ENCODE results near the gene DNAJA4.

DNAJA4 gene

GRCh38 chr15:78321041-78321570 is 56.7 kb downstream of the DNAJA4 start:
- H3K79me1 ChIP-seq (ENCODE audit: low read depth, low read length): no peaks in the 10 kb centered on the region
- peak overlapping the region; percentile 68 for H4K91ac ChIP-seq (ENCODE audit: low read depth, low read length, poor library complexity)
- no peaks in the 10 kb centered on the region for H3K36me3 ChIP-seq (replicated peaks in 1 of 2; ENCODE audit: control insufficient read depth in 2 of 2, insufficient read depth in 2 of 2, low read length in 2 of 2)
- H4K8ac ChIP-seq (ENCODE audit: low read depth, low read length): no peak overlapping the region
- no peak for DNase-seq (ENCODE audit: low spot score)
- H3K27ac ChIP-seq (replicated peaks; ENCODE audit: low read length): no peak overlapping the region
- no peak overlapping the region for H3K4ac ChIP-seq (ENCODE audit: low read length)
- peak overlapping the region; percentile 9 for H3K9ac ChIP-seq (ENCODE audit: low read depth, low read length, poor library complexity)
- no peak overlapping the region for H2BK12ac ChIP-seq (ENCODE audit: low read length)
- no peak overlapping the region for H3K4me2 ChIP-seq (ENCODE audit: insufficient read depth, low read length, poor library complexity, severe bottlenecking)
- H3K23ac ChIP-seq (ENCODE audit: low read depth, low read length, poor library complexity): no peak overlapping the region
- H2AFZ ChIP-seq (ENCODE audit: low read length): peak overlapping the region; percentile 40
- peaks cover 48 to 54% of the 10 kb centered on the region in 2 donors for H3K4me1 ChIP-seq (ENCODE audit: control insufficient read depth in 2 of 2, insufficient read depth in 1 of 2, low read depth in 1 of 2, low read length in 2 of 2)
- H3K14ac ChIP-seq (ENCODE audit: low read length): no peak overlapping the region
- H2BK120ac ChIP-seq (ENCODE audit: low read depth, low read length): peak overlapping the region; percentile 21
- no peak overlapping the region for H3K4me3 ChIP-seq (ENCODE audit: low read length in 2 of 2)
- no peak overlapping the region for H2BK15ac ChIP-seq (ENCODE audit: low read length)
- no peaks in the 10 kb centered on the region for H3K27me3 ChIP-seq (ENCODE audit: control insufficient read depth in 3 of 3, insufficient read depth in 3 of 3, low read depth in 1 of 3, low read length in 3 of 3)
- peak overlapping the region; percentile 79 for H2AK5ac ChIP-seq (ENCODE audit: low read depth, low read length)
- no peaks in the 10 kb centered on the region for H3K9me3 ChIP-seq (replicated peaks in 1 of 2; ENCODE audit: control insufficient read depth in 2 of 2, insufficient read depth in 1 of 2, low read depth in 1 of 2, low read length in 2 of 2)
- no CpG with 5 or more reads among the region's 17 CpGs for WGBS, 2 donors (ENCODE audit: extremely low coverage in 2 of 2, insufficient read length in 2 of 2, insufficient replicate concordance in 1 of 2)
- H3K18ac ChIP-seq (ENCODE audit: low read length): peak overlapping the region; percentile 94
- H2BK5ac ChIP-seq (ENCODE audit: low read length): no peak overlapping the region

DNA sequence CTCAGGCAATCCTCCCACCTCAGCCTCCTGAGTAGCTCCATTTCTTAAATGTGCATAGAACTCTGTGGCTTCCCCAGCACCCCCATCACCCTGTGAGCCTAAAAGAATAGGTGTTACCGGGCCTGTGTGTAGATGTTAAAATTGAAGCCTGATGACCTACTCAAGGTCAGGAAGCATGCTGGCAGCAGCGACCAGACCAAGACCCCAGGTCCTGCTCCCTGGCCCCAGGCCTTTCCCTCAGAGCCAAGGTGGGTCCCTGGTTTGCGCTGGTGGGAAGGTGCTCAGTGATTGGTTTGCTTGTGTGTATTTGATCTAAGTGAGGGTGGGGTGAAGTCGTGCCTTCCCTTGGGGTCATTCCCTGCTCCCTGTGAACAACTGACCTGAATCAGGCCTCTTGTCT is 57.4 kb downstream of the DNAJA4 start:
- WGBS, 2 donors (ENCODE audit: extremely low coverage in 2 of 2, insufficient read length in 2 of 2, insufficient replicate concordance in 1 of 2): no CpG with 5 or more reads among the region's 4 CpGs
- no peak overlapping the region for H3K23ac ChIP-seq (ENCODE audit: low read depth, low read length, poor library complexity)
- H2BK15ac ChIP-seq (ENCODE audit: low read length): peak overlapping the region; percentile 95
- no peak for DNase-seq (ENCODE audit: low spot score)
- H2BK5ac ChIP-seq (ENCODE audit: low read length): peak overlapping the region; percentile 46
- H4K91ac ChIP-seq (ENCODE audit: low read depth, low read length, poor library complexity): peak overlapping the region; percentile 89
- H3K79me1 ChIP-seq (ENCODE audit: low read depth, low read length): no peaks in the 10 kb centered on the region
- H3K4ac ChIP-seq (ENCODE audit: low read length): peak overlapping the region; percentile 54
- no peak overlapping the region for H3K27ac ChIP-seq (replicated peaks; ENCODE audit: low read length)
- H3K27me3 ChIP-seq (ENCODE audit: control insufficient read depth in 3 of 3, insufficient read depth in 3 of 3, low read depth in 1 of 3, low read length in 3 of 3): no peaks in the 10 kb centered on the region
- no peak overlapping the region for H4K8ac ChIP-seq (ENCODE audit: low read depth, low read length)
- H2AFZ ChIP-seq (ENCODE audit: low read length): peak overlapping the region; percentile 84
- H2BK120ac ChIP-seq (ENCODE audit: low read depth, low read length): peak overlapping the region; percentile 21
- peak overlapping the region; percentile 27 for H3K9ac ChIP-seq (ENCODE audit: low read depth, low read length, poor library complexity)
- H2AK5ac ChIP-seq (ENCODE audit: low read depth, low read length): peak overlapping the region; percentile 92
- H3K14ac ChIP-seq (ENCODE audit: low read length): peak overlapping the region; percentile 82
- peaks cover 41 to 48% of the 10 kb centered on the region in 2 donors for H3K4me1 ChIP-seq (ENCODE audit: control insufficient read depth in 2 of 2, insufficient read depth in 1 of 2, low read depth in 1 of 2, low read length in 2 of 2)
- H3K9me3 ChIP-seq (replicated peaks in 1 of 2; ENCODE audit: control insufficient read depth in 2 of 2, insufficient read depth in 1 of 2, low read depth in 1 of 2, low read length in 2 of 2): no peaks in the 10 kb centered on the region
- H3K36me3 ChIP-seq (replicated peaks in 1 of 2; ENCODE audit: control insufficient read depth in 2 of 2, insufficient read depth in 2 of 2, low read length in 2 of 2): no peaks in the 10 kb centered on the region
- peak overlapping the region; percentile 94 for H3K18ac ChIP-seq (ENCODE audit: low read length)
- H3K4me2 ChIP-seq (ENCODE audit: insufficient read depth, low read length, poor library complexity, severe bottlenecking): no peak overlapping the region
- no peak overlapping the region for H3K4me3 ChIP-seq (ENCODE audit: low read length in 2 of 2)
- peak overlapping the region; percentile 63 for H2BK12ac ChIP-seq (ENCODE audit: low read length)

DNA sequence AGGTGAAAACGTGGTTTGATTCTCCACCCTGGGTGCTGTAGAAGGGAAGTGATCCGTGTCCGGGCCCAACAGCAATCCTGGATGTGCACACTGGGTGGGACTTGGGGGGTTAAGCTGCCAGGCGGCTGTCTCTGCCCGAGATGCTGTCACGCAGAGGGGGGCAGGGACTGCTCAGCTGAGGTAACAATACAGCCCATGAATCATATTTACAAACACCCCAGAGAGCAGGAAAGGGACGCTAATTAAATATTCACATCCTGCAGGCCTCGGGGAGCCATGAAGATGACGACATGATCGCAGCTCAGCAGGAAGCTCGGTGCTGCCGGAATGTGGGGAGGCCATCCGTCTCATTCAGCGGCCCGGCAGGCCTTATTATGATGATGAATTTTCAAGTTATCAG is 57.9 kb downstream of the DNAJA4 start:
- H3K4ac ChIP-seq (ENCODE audit: low read length): peak overlapping the region; percentile 67
- DNase-seq (ENCODE audit: low spot score): no peak
- H3K27ac ChIP-seq (replicated peaks; ENCODE audit: low read length): no peak overlapping the region
- peaks cover 38 to 43% of the 10 kb centered on the region in 2 donors for H3K4me1 ChIP-seq (ENCODE audit: control insufficient read depth in 2 of 2, insufficient read depth in 1 of 2, low read depth in 1 of 2, low read length in 2 of 2)
- H2AFZ ChIP-seq (ENCODE audit: low read length): peak overlapping the region; percentile 84
- peak overlapping the region; percentile 82 for H3K14ac ChIP-seq (ENCODE audit: low read length)
- peak overlapping the region; percentile 92 for H4K8ac ChIP-seq (ENCODE audit: low read depth, low read length)
- H3K4me3 ChIP-seq (ENCODE audit: low read length in 2 of 2): no peak overlapping the region
- H2BK15ac ChIP-seq (ENCODE audit: low read length): peak overlapping the region; percentile 95
- H3K4me2 ChIP-seq (ENCODE audit: insufficient read depth, low read length, poor library complexity, severe bottlenecking): no peak overlapping the region
- H2BK120ac ChIP-seq (ENCODE audit: low read depth, low read length): peak overlapping the region; percentile 72
- WGBS, 2 donors (ENCODE audit: extremely low coverage in 2 of 2, insufficient read length in 2 of 2, insufficient replicate concordance in 1 of 2): no CpG with 5 or more reads among the region's 15 CpGs
- no peaks in the 10 kb centered on the region for H3K9me3 ChIP-seq (replicated peaks in 1 of 2; ENCODE audit: control insufficient read depth in 2 of 2, insufficient read depth in 1 of 2, low read depth in 1 of 2, low read length in 2 of 2)
- peak overlapping the region; percentile 46 for H2BK5ac ChIP-seq (ENCODE audit: low read length)
- H3K36me3 ChIP-seq (replicated peaks in 1 of 2; ENCODE audit: control insufficient read depth in 2 of 2, insufficient read depth in 2 of 2, low read length in 2 of 2): no peaks in the 10 kb centered on the region
- H3K18ac ChIP-seq (ENCODE audit: low read length): peak overlapping the region; percentile 94
- H2AK5ac ChIP-seq (ENCODE audit: low read depth, low read length): peak overlapping the region; percentile 92
- peak overlapping the region; percentile 89 for H4K91ac ChIP-seq (ENCODE audit: low read depth, low read length, poor library complexity)
- H3K23ac ChIP-seq (ENCODE audit: low read depth, low read length, poor library complexity): no peak overlapping the region
- H3K27me3 ChIP-seq (ENCODE audit: control insufficient read depth in 3 of 3, insufficient read depth in 3 of 3, low read depth in 1 of 3, low read length in 3 of 3): no peaks in the 10 kb centered on the region
- H3K79me1 ChIP-seq (ENCODE audit: low read depth, low read length): no peaks in the 10 kb centered on the region
- H3K9ac ChIP-seq (ENCODE audit: low read depth, low read length, poor library complexity): no peak overlapping the region
- peak overlapping the region; percentile 63 for H2BK12ac ChIP-seq (ENCODE audit: low read length)

GRCh38 chr15:78322724-78323521 is 58.6 kb downstream of the DNAJA4 start:
- no peaks in the 10 kb centered on the region for H3K36me3 ChIP-seq (replicated peaks in 1 of 2; ENCODE audit: control insufficient read depth in 2 of 2, insufficient read depth in 2 of 2, low read length in 2 of 2)
- H3K4me1 ChIP-seq (ENCODE audit: control insufficient read depth in 2 of 2, insufficient read depth in 1 of 2, low read depth in 1 of 2, low read length in 2 of 2): peaks cover 38 to 42% of the 10 kb centered on the region in 2 donors
- H3K4me3 ChIP-seq (ENCODE audit: low read length in 2 of 2): no peak overlapping the region
- DNase-seq (ENCODE audit: low spot score): no peak
- H4K8ac ChIP-seq (ENCODE audit: low read depth, low read length): peak overlapping the region; percentile 92
- no peaks in the 10 kb centered on the region for H3K27me3 ChIP-seq (ENCODE audit: control insufficient read depth in 3 of 3, insufficient read depth in 3 of 3, low read depth in 1 of 3, low read length in 3 of 3)
- peak overlapping the region; percentile 19 for H3K27ac ChIP-seq (replicated peaks; ENCODE audit: low read length)
- H3K18ac ChIP-seq (ENCODE audit: low read length): peak overlapping the region; percentile 94
- WGBS, 2 donors (ENCODE audit: extremely low coverage in 2 of 2, insufficient read length in 2 of 2, insufficient replicate concordance in 1 of 2): no CpG with 5 or more reads among the region's 19 CpGs
- no peaks in the 10 kb centered on the region for H3K9me3 ChIP-seq (replicated peaks in 1 of 2; ENCODE audit: control insufficient read depth in 2 of 2, insufficient read depth in 1 of 2, low read depth in 1 of 2, low read length in 2 of 2)
- H3K9ac ChIP-seq (ENCODE audit: low read depth, low read length, poor library complexity): peak overlapping the region; percentile 1
- H2BK15ac ChIP-seq (ENCODE audit: low read length): peak overlapping the region; percentile 83
- H3K4ac ChIP-seq (ENCODE audit: low read length): peak overlapping the region; percentile 67
- peak overlapping the region; percentile 46 for H2BK5ac ChIP-seq (ENCODE audit: low read length)
- peak overlapping the region; percentile 68 for H4K91ac ChIP-seq (ENCODE audit: low read depth, low read length, poor library complexity)
- H3K79me1 ChIP-seq (ENCODE audit: low read depth, low read length): no peaks in the 10 kb centered on the region
- peak overlapping the region; percentile 76 for H2BK12ac ChIP-seq (ENCODE audit: low read length)
- no peak overlapping the region for H3K23ac ChIP-seq (ENCODE audit: low read depth, low read length, poor library complexity)
- H2AK5ac ChIP-seq (ENCODE audit: low read depth, low read length): peak overlapping the region; percentile 92
- no peak overlapping the region for H3K4me2 ChIP-seq (ENCODE audit: insufficient read depth, low read length, poor library complexity, severe bottlenecking)
- H2BK120ac ChIP-seq (ENCODE audit: low read depth, low read length): peak overlapping the region; percentile 72
- peak overlapping the region; percentile 11 for H3K14ac ChIP-seq (ENCODE audit: low read length)
- H2AFZ ChIP-seq (ENCODE audit: low read length): peak overlapping the region; percentile 84

Data from neuronal stem cell (in vitro differentiated cells).